Trophoblast cell (in vitro differentiated cells and primary cell): Measurements from ENCODE around the gene LAMTOR4.
"Not testable (repeated sequence)": the region's sequence is repeated elsewhere in the genome, so short reads cannot be mapped to it uniquely, and the experiment has no call there.

Experiments used
- DNase-seq, 2 donors: peaks; one replicate each; pipeline ENCODE4 v3.0.0-alpha.2; 2016
- H2AFZ ChIP-seq: 2 replicates; pipeline ENCODE4 v1.6.1; 2013; ENCODE audit warnings: low read length, moderate library complexity, mild to moderate bottlenecking; ENCODE audit not compliant: insufficient read depth, poor library complexity
- H2AK5ac ChIP-seq: 2 replicates; pipeline ENCODE4 v1.6.1; 2013; ENCODE audit warnings: mild to moderate bottlenecking, low read length
- H2BK120ac ChIP-seq: 2 replicates; pipeline ENCODE4 v1.6.1; 2013; ENCODE audit warnings: low read length, mild to moderate bottlenecking, moderate library complexity; ENCODE audit not compliant: insufficient read depth, poor library complexity
- H2BK12ac ChIP-seq: 2 replicates; pipeline ENCODE4 v1.6.1; 2013; ENCODE audit warnings: mild to moderate bottlenecking, low read length, moderate library complexity
- H2BK5ac ChIP-seq: 2 replicates; pipeline ENCODE4 v1.6.1; 2013; ENCODE audit warnings: low read length, low read depth, moderate library complexity, mild to moderate bottlenecking; ENCODE audit not compliant: poor library complexity
- H3K14ac ChIP-seq: 2 replicates; pipeline ENCODE4 v1.6.1; 2013; ENCODE audit warnings: mild to moderate bottlenecking, low read length
- H3K18ac ChIP-seq: 2 replicates; pipeline ENCODE4 v1.6.1; 2013; ENCODE audit warnings: mild to moderate bottlenecking, low read length
- H3K23ac ChIP-seq: 2 replicates; pipeline ENCODE4 v1.6.1; 2013; ENCODE audit warnings: low read length
- H3K27ac ChIP-seq: 2 replicates; pipeline ENCODE4 v1.5.1; 2013; ENCODE audit warnings: low read depth, mild to moderate bottlenecking, inconsistent platforms, low read length, moderate library complexity
- H3K27me3 ChIP-seq: 2 replicates; pipeline ENCODE4 v1.6.1; 2013; ENCODE audit warnings: inconsistent platforms, mild to moderate bottlenecking, low read length, moderate library complexity; ENCODE audit not compliant: insufficient read depth
- H3K36me3 ChIP-seq, 2 experiments: 1 replicate in 1 of 2; 2 replicates in 1 of 2; pipeline ENCODE4 v1.6.1; 2013; ENCODE audit warnings: low read length in 2 of 2, mild to moderate bottlenecking in 2 of 2, moderate library complexity in 1 of 2; ENCODE audit not compliant: insufficient read depth in 2 of 2, control insufficient read depth in 1 of 2
- H3K4ac ChIP-seq: 2 replicates; pipeline ENCODE4 v1.6.1; 2013; ENCODE audit warnings: low read depth, mild to moderate bottlenecking, low read length, moderate library complexity
- H3K4me1 ChIP-seq, 2 experiments: 1 replicate in 1 of 2; 2 replicates in 1 of 2; pipeline ENCODE4 v1.6.1; 2013; ENCODE audit warnings: low read length in 2 of 2, mild to moderate bottlenecking in 2 of 2, moderate library complexity in 1 of 2; ENCODE audit not compliant: insufficient read depth in 2 of 2, control insufficient read depth in 1 of 2
- H3K4me2 ChIP-seq: 2 replicates; pipeline ENCODE4 v1.6.1; 2013; ENCODE audit warnings: inconsistent platforms, mild to moderate bottlenecking, low read length, moderate library complexity
- H3K4me3 ChIP-seq: 2 replicates; pipeline ENCODE4 v1.5.1; 2013; ENCODE audit warnings: mild to moderate bottlenecking, low read depth, low read length, inconsistent platforms
- H3K79me1 ChIP-seq: one replicate; pipeline ENCODE4 v1.6.1; 2013; ENCODE audit warnings: low read length
- H3K79me2 ChIP-seq: 2 replicates; pipeline ENCODE4 v1.6.1; 2013; ENCODE audit warnings: low read length, mild to moderate bottlenecking; ENCODE audit not compliant: control insufficient read depth, insufficient read depth, poor library complexity
- H3K9ac ChIP-seq: 2 replicates; pipeline ENCODE4 v1.6.1; 2013; ENCODE audit warnings: mild to moderate bottlenecking, low read length
- H3K9me3 ChIP-seq: 2 replicates; pipeline ENCODE4 v1.6.1; 2013; ENCODE audit warnings: low read depth, mild to moderate bottlenecking, control low read depth, inconsistent platforms, low read length; ENCODE audit not compliant: insufficient read depth
- H4K12ac ChIP-seq: 2 replicates; pipeline ENCODE4 v1.6.1; 2013; ENCODE audit warnings: low read depth, mild to moderate bottlenecking, low read length, moderate library complexity
- H4K8ac ChIP-seq: 2 replicates; pipeline ENCODE4 v1.6.1; 2013; ENCODE audit warnings: low read depth, mild to moderate bottlenecking, low read length, moderate library complexity
- H4K91ac ChIP-seq: one replicate; pipeline ENCODE4 v1.6.1; 2013; ENCODE audit warnings: low read depth, mild to moderate bottlenecking, low read length, moderate library complexity
- WGBS: extraction: QIAGEN DNeasy Blood & Tissue Kit; methylation state at CpG from one replicate; pipeline ENCODE4 v1.1.7; 2013; ENCODE audit warnings: missing lambda C conversion rate; ENCODE audit not compliant: insufficient read length, insufficient coverage; ENCODE audit errors: extremely low coverage; 5-methylcytosine and 5-hydroxymethylcytosine counted together

The LAMTOR4 gene

DNA sequence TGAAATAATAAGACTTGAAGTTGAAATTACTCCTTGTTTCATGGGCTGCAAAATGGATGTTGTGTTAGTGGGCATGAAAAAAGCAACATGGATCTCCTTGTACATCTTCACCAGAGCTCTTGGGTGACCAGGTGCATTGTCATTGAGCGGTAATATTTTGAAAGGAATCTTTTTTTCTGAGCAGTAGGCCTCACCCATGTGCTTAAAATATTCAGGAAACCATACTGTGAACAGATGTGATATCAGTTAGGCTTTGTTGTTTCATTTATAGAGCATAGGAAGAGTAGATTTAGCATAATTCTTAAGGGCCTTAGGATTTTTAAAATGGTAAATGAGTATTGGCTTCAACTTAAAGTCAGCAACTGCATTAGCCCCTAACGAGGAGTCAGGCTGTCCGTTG is 44.3 kb downstream of the LAMTOR4 start:
- Histone ChIP-seq H2BK5ac (no peak overlapping the region), H2AFZ (no peak overlapping the region), H3K27me3 (no peaks in the 10 kb centered on the region), H2AK5ac (no peak overlapping the region), H3K4me1 (no peaks in the 10 kb centered on the region), H3K23ac (no peak overlapping the region), H3K14ac (no peak overlapping the region), H3K27ac (no peak overlapping the region), H3K4me2 (no peak overlapping the region), H3K79me2 (no peaks in the 10 kb centered on the region), H3K18ac (no peak overlapping the region), H4K91ac (no peak overlapping the region), H3K36me3 (no peaks in the 10 kb centered on the region), H3K4me3 (no peak overlapping the region), H3K9me3 (no peaks in the 10 kb centered on the region), H3K79me1 (no peaks in the 10 kb centered on the region), H2BK120ac (no peak overlapping the region), H2BK12ac (no peak overlapping the region), H3K9ac (no peak overlapping the region), H4K8ac (no peak overlapping the region), H3K4ac (no peak overlapping the region), H4K12ac (no peak overlapping the region)
- no peak for DNase-seq
- WGBS = no CpG with 5 or more reads among the region's 3 CpGs

DNA sequence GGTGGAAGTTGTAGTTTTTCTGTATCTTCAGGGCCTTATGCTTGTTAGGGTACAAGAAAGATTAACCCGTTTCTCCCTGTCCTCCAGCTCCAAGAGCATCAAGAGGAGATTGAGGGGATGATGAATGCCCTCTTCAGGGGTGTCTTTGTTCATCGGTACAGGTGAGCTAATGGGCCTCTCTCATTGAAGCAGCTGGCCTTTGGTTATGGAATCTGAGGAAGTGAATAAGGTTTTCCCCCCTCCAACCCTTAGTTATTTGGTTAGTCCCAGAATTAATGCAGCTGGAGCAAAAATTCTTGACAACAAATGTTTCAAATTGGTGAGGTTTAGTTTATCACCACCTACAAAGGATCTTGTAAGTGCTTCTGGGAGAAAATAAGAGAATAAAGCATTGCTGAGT is 46.5 kb downstream of the LAMTOR4 start:
- no peaks in the 10 kb centered on the region for H3K4me1 ChIP-seq
- DNase-seq = no peak
- no peak overlapping the region for H2AFZ ChIP-seq
- no peak overlapping the region for H2BK120ac ChIP-seq
- H3K27me3 ChIP-seq = no peaks in the 10 kb centered on the region
- no CpG with 5 or more reads among the region's 2 CpGs for WGBS
- H3K9ac ChIP-seq = no peak overlapping the region
- H3K14ac ChIP-seq = no peak overlapping the region
- no peak overlapping the region for H2BK12ac ChIP-seq
- H3K23ac ChIP-seq = no peak overlapping the region
- no peaks in the 10 kb centered on the region for H3K79me1 ChIP-seq
- no peak overlapping the region for H3K4ac ChIP-seq
- no peak overlapping the region for H4K91ac ChIP-seq
- H3K36me3 ChIP-seq = no peaks in the 10 kb centered on the region
- H3K4me3 ChIP-seq = no peak overlapping the region
- H4K8ac ChIP-seq = no peak overlapping the region
- H3K18ac ChIP-seq = no peak overlapping the region
- H3K4me2 ChIP-seq = no peak overlapping the region
- H3K9me3 ChIP-seq = no peaks in the 10 kb centered on the region
- no peak overlapping the region for H2AK5ac ChIP-seq
- no peak overlapping the region for H2BK5ac ChIP-seq
- H3K79me2 ChIP-seq = no peaks in the 10 kb centered on the region
- no peak overlapping the region for H4K12ac ChIP-seq
- no peak overlapping the region for H3K27ac ChIP-seq

DNA sequence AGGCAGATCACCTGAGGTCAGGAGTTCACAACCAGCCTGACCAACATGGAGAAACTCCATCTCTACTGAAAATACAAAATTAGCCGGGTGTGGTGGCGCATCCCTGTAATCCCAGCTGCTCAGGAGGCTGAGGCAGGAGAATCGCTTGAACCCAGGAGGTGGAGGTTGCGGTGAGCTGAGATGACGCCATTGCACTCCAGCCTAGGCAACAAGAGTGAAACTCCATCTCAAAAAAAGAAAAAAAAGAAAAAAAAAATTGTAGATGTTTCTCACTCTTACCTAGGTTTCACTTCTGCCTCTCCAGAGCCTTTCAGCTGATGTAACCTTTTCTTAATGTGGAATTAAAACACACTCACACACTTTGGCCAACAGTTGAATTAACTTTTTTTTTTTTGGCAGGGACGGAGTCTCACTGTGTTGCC is 47.2 kb downstream of the LAMTOR4 start:
- not testable (repeated sequence) for H3K36me3 ChIP-seq, H2BK5ac ChIP-seq, H2AK5ac ChIP-seq, H4K12ac ChIP-seq, H3K18ac ChIP-seq, H3K27ac ChIP-seq, H3K9me3 ChIP-seq, H2BK12ac ChIP-seq, H3K79me1 ChIP-seq, H3K23ac ChIP-seq, H3K4ac ChIP-seq, DNase-seq, H3K79me2 ChIP-seq, H4K8ac ChIP-seq, H3K27me3 ChIP-seq, H4K91ac ChIP-seq, H3K4me2 ChIP-seq, H3K4me1 ChIP-seq, H3K9ac ChIP-seq, H2BK120ac ChIP-seq, H2AFZ ChIP-seq, H3K14ac ChIP-seq, H3K4me3 ChIP-seq
- no CpG with 5 or more reads among the region's 6 CpGs for WGBS

DNA sequence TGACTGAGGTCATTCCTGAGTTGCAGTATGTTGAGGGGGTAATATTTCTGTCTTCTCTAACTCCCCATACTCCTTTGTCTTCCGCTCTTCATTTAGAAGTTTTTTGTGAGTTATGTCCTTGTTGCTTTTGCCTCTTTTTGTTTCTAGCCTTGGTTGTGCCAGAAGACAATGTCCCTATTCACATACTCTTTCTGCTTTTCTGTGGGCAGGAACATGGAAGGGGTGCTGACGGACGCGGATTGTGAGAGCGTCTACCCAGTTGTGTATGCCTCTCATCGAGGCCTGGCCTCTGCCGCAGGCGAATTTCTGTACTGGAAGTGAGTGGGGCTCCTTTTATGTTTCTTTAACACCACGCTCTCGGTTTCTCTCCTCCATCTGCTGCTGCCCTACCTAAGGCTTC is 49.5 kb downstream of the LAMTOR4 start:
- no peak overlapping the region for H2AFZ ChIP-seq

More for the DNA sequence above, 49.5 kb downstream of the LAMTOR4 start:
- DNase-seq = no peak
- Histone ChIP-seq H3K4me1 (no peaks in the 10 kb centered on the region), H2BK120ac (no peak overlapping the region), H4K8ac (no peak overlapping the region), H4K12ac (no peak overlapping the region), H2BK12ac (no peak overlapping the region), H3K4me2 (no peak overlapping the region), H3K4me3 (no peak overlapping the region), H3K18ac (no peak overlapping the region), H4K91ac (no peak overlapping the region), H2BK5ac (no peak overlapping the region), H3K27ac (no peak overlapping the region), H3K14ac (no peak overlapping the region), H3K4ac (no peak overlapping the region), H3K79me1 (no peaks in the 10 kb centered on the region), H3K23ac (no peak overlapping the region), H2AK5ac (no peak overlapping the region), H3K9ac (no peak overlapping the region), H3K27me3 (no peaks in the 10 kb centered on the region), H3K36me3 (no peaks in the 10 kb centered on the region), H3K79me2 (no peaks in the 10 kb centered on the region), H3K9me3 (no peaks in the 10 kb centered on the region)
- WGBS = no CpG with 5 or more reads among the region's 10 CpGs
